ENCODE measurements around the gene CCDC60.

DNA sequence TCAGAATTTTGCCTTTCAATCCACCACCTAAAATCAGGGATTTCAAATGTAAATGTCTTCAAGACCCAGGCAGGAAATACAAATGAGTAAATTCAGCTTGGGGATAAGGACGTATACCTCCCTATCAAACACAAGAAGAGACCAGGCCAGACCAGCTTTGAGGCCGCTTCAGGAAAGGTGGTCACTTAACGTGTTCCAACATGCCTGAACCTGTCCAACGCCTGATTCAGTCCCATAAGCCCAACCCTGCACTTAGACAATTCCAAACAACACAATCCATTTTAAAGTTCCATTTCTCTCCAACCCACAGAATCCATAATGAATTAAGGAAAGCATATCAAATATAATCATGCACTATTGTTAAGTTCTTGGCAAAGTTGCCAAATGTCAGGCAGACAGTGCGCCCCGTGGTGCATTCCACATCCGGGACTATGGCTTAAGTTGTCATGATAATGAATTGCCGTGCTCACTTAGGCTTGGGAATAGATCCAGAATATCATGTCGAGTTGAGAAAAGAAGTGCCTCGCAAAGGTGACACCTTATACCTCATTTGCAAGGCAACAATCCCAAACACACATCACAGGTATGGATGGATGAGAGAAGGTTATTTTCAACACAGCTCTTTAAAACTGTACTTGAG lies 35.5 kb downstream of the CCDC60 start:
- TF ChIP-seq, protein P1, sequence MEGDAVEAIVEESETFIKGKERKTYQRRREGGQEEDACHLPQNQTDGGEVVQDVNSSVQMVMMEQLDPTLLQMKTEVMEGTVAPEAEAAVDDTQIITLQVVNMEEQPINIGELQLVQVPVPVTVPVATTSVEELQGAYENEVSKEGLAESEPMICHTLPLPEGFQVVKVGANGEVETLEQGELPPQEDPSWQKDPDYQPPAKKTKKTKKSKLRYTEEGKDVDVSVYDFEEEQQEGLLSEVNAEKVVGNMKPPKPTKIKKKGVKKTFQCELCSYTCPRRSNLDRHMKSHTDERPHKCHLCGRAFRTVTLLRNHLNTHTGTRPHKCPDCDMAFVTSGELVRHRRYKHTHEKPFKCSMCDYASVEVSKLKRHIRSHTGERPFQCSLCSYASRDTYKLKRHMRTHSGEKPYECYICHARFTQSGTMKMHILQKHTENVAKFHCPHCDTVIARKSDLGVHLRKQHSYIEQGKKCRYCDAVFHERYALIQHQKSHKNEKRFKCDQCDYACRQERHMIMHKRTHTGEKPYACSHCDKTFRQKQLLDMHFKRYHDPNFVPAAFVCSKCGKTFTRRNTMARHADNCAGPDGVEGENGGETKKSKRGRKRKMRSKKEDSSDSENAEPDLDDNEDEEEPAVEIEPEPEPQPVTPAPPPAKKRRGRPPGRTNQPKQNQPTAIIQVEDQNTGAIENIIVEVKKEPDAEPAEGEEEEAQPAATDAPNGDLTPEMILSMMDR (IDR thresholded peaks at IDR 0.05; ENCODE audit: low read depth, low read length, poor library complexity, severe bottlenecking) = no peak
- no peak for TF ChIP-seq EZH2phosphoT487 (IDR thresholded peaks at IDR 0.05; ENCODE audit: borderline replicate concordance, low read length)

Measured in DOHH2 (cell line).